IMR-90 (cell line): ENCODE data around the gene RAD1. TPM values are rescaled to one million over a fixed set of nuclear protein-coding genes. Genes with fewer than 3 reads are reported as not detected.
A peak's percentile ranks its signal among the peaks of the same experiment; 100 is the strongest.

Experiments
- ATAC-seq: fragments of 200-7000 bp; cut with Tn5 transposase; 2 replicates; pipeline ENCODE4 v1.9.1; 2020; ENCODE audit warnings: low read depth, mild to moderate bottlenecking, moderate library complexity
- BruUV-seq: library from RNA; stranded (reverse); fragments of 400-500 nt; replicated peaks from 2 replicates; lab custom pipeline; 2021; lab: Mats Ljungman, UMichigan
- CTCF ChIA-PET: fragments of 300-600 bp; formaldehyde crosslinking; extraction: SDS; loops from one replicate; lab custom pipeline; 2021; ENCODE audit warnings: antibody characterized with exemption; lab: Yijun Ruan, JAX
- POLR2A ChIA-PET: fragments of 300-600 bp; sonication (Branson Sonifier 250); formaldehyde crosslinking; loops from one replicate; lab custom pipeline; 2022; ENCODE audit warnings: antibody characterized with exemption; ENCODE audit not compliant: unreplicated experiment; lab: Charles Lee
- DNase-seq: peaks from one replicate; pipeline ENCODE4 v3.0.0; 2013
- H2AFZ ChIP-seq: replicated peaks from 2 replicates; pipeline ENCODE3; 2013; ENCODE audit warnings: low read length, mild to moderate bottlenecking; ENCODE audit not compliant: poor library complexity
- H2AK5ac ChIP-seq: 2 replicates; pipeline ENCODE4 v1.6.1; 2013; ENCODE audit warnings: low read depth, low read length, inconsistent platforms
- H2AK9ac ChIP-seq: replicated peaks from 2 replicates; pipeline ENCODE3; 2013; ENCODE audit warnings: mild to moderate bottlenecking, low read depth, low read length, moderate library complexity; ENCODE audit not compliant: poor library complexity
- H2BK120ac ChIP-seq: 2 replicates; pipeline ENCODE4 v1.6.1; 2013; ENCODE audit warnings: low read depth, low read length, inconsistent platforms
- H2BK15ac ChIP-seq: 3 replicates; pipeline ENCODE4 v1.6.1; 2013; ENCODE audit warnings: low read depth, low read length, inconsistent platforms
- H2BK20ac ChIP-seq: 2 replicates; pipeline ENCODE4 v1.6.1; 2013; ENCODE audit warnings: low read depth, mild to moderate bottlenecking, inconsistent platforms, low read length, moderate library complexity
- H2BK5ac ChIP-seq: 2 replicates; pipeline ENCODE4 v1.6.1; 2013; ENCODE audit warnings: mild to moderate bottlenecking, low read depth, low read length, inconsistent platforms; ENCODE audit not compliant: poor library complexity, severe bottlenecking
- H3K14ac ChIP-seq: replicated peaks from 2 replicates; pipeline ENCODE4 v1.6.1; 2013; ENCODE audit warnings: low read depth, low read length, inconsistent platforms
- H3K18ac ChIP-seq: 2 replicates; pipeline ENCODE4 v1.6.1; 2013; ENCODE audit warnings: low read depth, low read length, control low read depth
- H3K23ac ChIP-seq: 2 replicates; pipeline ENCODE4 v1.6.1; 2013; ENCODE audit warnings: low read depth, low read length, inconsistent platforms
- H3K27ac ChIP-seq: 2 replicates; pipeline ENCODE4 v1.5.1; 2013; ENCODE audit warnings: mild to moderate bottlenecking, control low read depth, low read length; ENCODE audit not compliant: insufficient read depth
- H3K27me3 ChIP-seq: 2 replicates; pipeline ENCODE4 v1.6.1; 2013; ENCODE audit warnings: low read length; ENCODE audit not compliant: control insufficient read depth, insufficient read depth
- H3K36me3 ChIP-seq: 2 replicates; pipeline ENCODE4 v1.6.1; 2013; ENCODE audit warnings: low read length, mixed read lengths; ENCODE audit not compliant: control insufficient read depth, insufficient read depth
- H3K4ac ChIP-seq: 2 replicates; pipeline ENCODE4 v1.6.1; 2013; ENCODE audit warnings: low read depth, low read length, inconsistent platforms
- H3K4me1 ChIP-seq: 2 replicates; pipeline ENCODE4 v1.6.1; 2013; ENCODE audit warnings: low read length, mixed read lengths; ENCODE audit not compliant: control insufficient read depth, insufficient read depth
- H3K4me2 ChIP-seq: 2 replicates; pipeline ENCODE4 v1.6.1; 2013; ENCODE audit warnings: low read depth, mild to moderate bottlenecking, control low read depth, low read length, moderate library complexity
- H3K4me3 ChIP-seq: 2 replicates; pipeline ENCODE4 v1.5.1; 2013; ENCODE audit warnings: low read depth, mild to moderate bottlenecking, control low read depth, low read length, moderate library complexity; ENCODE audit not compliant: insufficient read depth
- H3K56ac ChIP-seq: 2 replicates; pipeline ENCODE4 v1.6.1; 2013; ENCODE audit warnings: low read length, inconsistent platforms; ENCODE audit not compliant: insufficient read depth; ENCODE audit errors: extremely low read depth
- H3K79me1 ChIP-seq, 2 experiments: 2 replicates each; pipeline ENCODE4 v1.6.1; 2013; ENCODE audit warnings: low read length in 2 of 2, inconsistent platforms in 1 of 2, low read depth in 1 of 2
- H3K9ac ChIP-seq: 2 replicates; pipeline ENCODE4 v1.6.1; 2013; ENCODE audit warnings: low read depth, low read length, control low read depth
- H3K9me1 ChIP-seq: 2 replicates; pipeline ENCODE4 v1.6.1; 2013; ENCODE audit warnings: low read length, inconsistent platforms; ENCODE audit not compliant: insufficient read depth
- H3K9me3 ChIP-seq: 2 replicates; pipeline ENCODE4 v1.6.1; 2013; ENCODE audit warnings: low read length; ENCODE audit not compliant: control insufficient read depth, insufficient read depth
- H4K20me1 ChIP-seq: 2 replicates; pipeline ENCODE4 v1.6.1; 2013; ENCODE audit warnings: low read length, inconsistent platforms; ENCODE audit not compliant: insufficient read depth
- H4K5ac ChIP-seq: 2 replicates; pipeline ENCODE4 v1.6.1; 2013; ENCODE audit warnings: mild to moderate bottlenecking, low read depth, low read length, control low read depth
- H4K8ac ChIP-seq, 2 experiments: 2 replicates each; pipeline ENCODE4 v1.6.1; 2013; ENCODE audit warnings: low read depth in 2 of 2, low read length in 2 of 2, control low read depth in 1 of 2, inconsistent platforms in 1 of 2
- H4K91ac ChIP-seq: 2 replicates; pipeline ENCODE4 v1.6.1; 2013; ENCODE audit warnings: low read depth, low read length, inconsistent platforms; ENCODE audit not compliant: insufficient read depth
- BHLHE40 ChIP-seq: fragments of 150-350 bp; IDR thresholded peaks from 2 replicates; pipeline ENCODE4 v1.6.1; 2016; ENCODE audit warnings: mild to moderate bottlenecking, low read depth, low read length
- CHD1 ChIP-seq: IDR thresholded peaks from 2 replicates; pipeline ENCODE4 v1.6.1; 2012; ENCODE audit warnings: low read depth, low read length, improper control_type of control experiment
- FOS ChIP-seq: fragments of 150-350 bp; IDR thresholded peaks from 2 replicates; pipeline ENCODE4 v1.6.1; 2016; ENCODE audit warnings: low read depth, low read length
- MAZ ChIP-seq: IDR thresholded peaks from 2 replicates; pipeline ENCODE4 v1.6.1; 2012; ENCODE audit warnings: low read depth, mild to moderate bottlenecking, low read length, improper control_type of control experiment, moderate library complexity, borderline replicate concordance
- NFE2L2 ChIP-seq: fragments of 150-350 bp; IDR thresholded peaks from 2 replicates; pipeline ENCODE4 v1.6.1; 2016; ENCODE audit warnings: low read depth, mild to moderate bottlenecking, low read length
- POLR2A ChIP-seq: IDR thresholded peaks from 2 replicates; pipeline ENCODE4 v1.6.1; 2012; ENCODE audit warnings: mild to moderate bottlenecking, low read depth, low read length
- RAD21 ChIP-seq: IDR thresholded peaks from 2 replicates; pipeline ENCODE4 v1.6.1; 2012; ENCODE audit warnings: low read length, improper control_type of control experiment
- RCOR1 ChIP-seq: IDR thresholded peaks from 2 replicates; pipeline ENCODE4 v1.6.1; 2012; ENCODE audit warnings: mild to moderate bottlenecking, low read length, improper control_type of control experiment; ENCODE audit not compliant: insufficient replicate concordance
- RFX5 ChIP-seq: IDR thresholded peaks from 2 replicates; pipeline ENCODE4 v1.8.0; 2012; ENCODE audit warnings: low read depth, mild to moderate bottlenecking, low read length, moderate library complexity
- SMC3 ChIP-seq: fragments of 150-350 bp; IDR thresholded peaks from 2 replicates; pipeline ENCODE4 v1.6.1; 2016; ENCODE audit warnings: low read depth, mild to moderate bottlenecking, antibody characterized with exemption, low read length, moderate library complexity
- WGBS, 2 experiments: methylation state at CpG; one replicate each; pipeline versions ENCODE4 v1.1.5 to v1.1.7; 2013; ENCODE audit warnings: missing lambda C conversion rate in 2 of 2; ENCODE audit not compliant: insufficient read length in 1 of 2; ENCODE audit errors: extremely low coverage in 2 of 2; 5-methylcytosine and 5-hydroxymethylcytosine counted together
- dilution Hi-C: fragments of 300-500 bp; cut with HindIII; formaldehyde crosslinking; loops from one replicate; pipeline ENCODE4 v1.14.3; 2018; ENCODE audit warnings: low sequenced_read_pairs; ENCODE audit not compliant: unreplicated experiment
- in situ Hi-C: fragments of 300-500 bp; cut with MboI; formaldehyde crosslinking; loops from 3 replicates; pipeline ENCODE4 v1.14.3; 2019; ENCODE audit warnings: low sequenced_read_pairs, inconsistent platforms, mixed read lengths
- intact Hi-C: fragments of 100-400 bp; cut with micrococcal nuclease; formaldehyde crosslinking; loops from 2 replicates; pipeline ENCODE4 v1.10.0; 2022
- polyA plus RNA-seq, 3 experiments: library from polyadenylated mRNA; depleted of rRNA; stranded (reverse); fragments of >200 nt; gene quantifications; 2 replicates each; pipeline ENCODE4 v1.2.3, GENCODE V29; 2012; ENCODE audit warnings: low replicate concordance in 1 of 3
- total RNA-seq: library from RNA; depleted of rRNA; stranded (reverse); fragments of >200 nt; gene quantifications from 2 replicates; pipeline ENCODE4 v1.2.3, GENCODE V29; 2012
- TF ChIP-seq, protein P1 (sequence below): conservative IDR thresholded peaks from 2 replicates; pipeline ENCODE4 v1.5.1; 2012; ENCODE audit warnings: mild to moderate bottlenecking, low read depth, low read length, improper control_type of control experiment

Gene RAD1
- total and polyA plus RNA-seq, 2 of the 4 experiments (the other 2 are of a cell fraction): 18.5 to 21.5 TPM

DNA sequence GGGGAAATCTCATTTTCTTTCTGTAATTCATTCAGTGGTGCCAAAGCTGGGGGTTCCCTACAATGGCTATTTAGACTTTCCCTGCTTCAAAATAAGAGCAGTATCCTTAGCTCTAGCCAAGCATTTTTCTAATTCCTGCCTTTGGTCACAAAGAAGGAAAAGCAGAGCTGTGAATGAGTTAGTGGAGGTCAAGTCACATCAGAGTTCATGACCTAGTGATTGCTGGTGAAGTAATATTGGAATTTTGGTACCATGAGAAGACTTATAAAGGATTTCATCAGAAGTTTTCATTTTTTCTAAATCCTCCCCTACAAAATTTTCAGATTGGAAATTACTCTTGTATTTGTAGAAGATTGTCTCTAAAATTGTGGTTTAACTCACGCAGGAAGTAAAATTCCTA is 42.0 kb upstream of the RAD1 start:
- Histone ChIP-seq H2BK120ac (no peak overlapping the region), H4K8ac (no peak overlapping the region), H3K4me1 (peaks cover 5% of the 10 kb centered on the region), H4K91ac (no peak overlapping the region), H2AK5ac (no peak overlapping the region), H3K4me2 (no peak overlapping the region), H3K9me1 (no peaks in the 10 kb centered on the region; the same call in 1 of the 2 replicates), H3K4ac (no peak overlapping the region), H2AFZ (no peak overlapping the region), H3K4me3 (no peak overlapping the region), H3K27me3 (no peaks in the 10 kb centered on the region), H3K79me1 (no peaks in the 10 kb centered on the region), H4K5ac (no peak overlapping the region), H4K20me1 (no peaks in the 10 kb centered on the region), H2AK9ac (no peak overlapping the region), H3K23ac (no peak overlapping the region), H3K56ac (no peak overlapping the region), H2BK15ac (no peak overlapping the region), H3K18ac (no peak overlapping the region), H3K27ac (no peak overlapping the region), H3K14ac (no peak overlapping the region), H2BK20ac (no peak overlapping the region), H3K9ac (no peak overlapping the region), H2BK5ac (no peak overlapping the region), H3K9me3 (no peaks in the 10 kb centered on the region), H3K36me3 (peaks cover 6% of the 10 kb centered on the region)
- DNase-seq (peak; percentile 31), ATAC-seq (0 out of 2 replicates have a peak, but pooled peaks have one; percentile 40)
- no TSS peak for BruUV-seq
- intact Hi-C loops (loop anchor here (5.0 kb wide), 1 partner anchor 970 kb away; no protein-coding TSS in a partner anchor), dilution Hi-C loops (no loop called here), in situ Hi-C loops (no loop called here)
- ChIA-PET CTCF (interaction anchor here (0.6 to 1.5 kb wide), 9 partner anchors 8 to 1730 kb away, joined by 3 to 7 read pairs (median 4); no protein-coding TSS in a partner anchor), POLR2A (no interaction called here)
- no CpG with 5 or more reads among the region's 1 CpG for WGBS, 2 experiments
- TF ChIP-seq CHD1: no peak
- no peak for TF ChIP-seq NFE2L2
- no peak for TF ChIP-seq POLR2A
- no peak for TF ChIP-seq SMC3
- TF ChIP-seq, protein P1, sequence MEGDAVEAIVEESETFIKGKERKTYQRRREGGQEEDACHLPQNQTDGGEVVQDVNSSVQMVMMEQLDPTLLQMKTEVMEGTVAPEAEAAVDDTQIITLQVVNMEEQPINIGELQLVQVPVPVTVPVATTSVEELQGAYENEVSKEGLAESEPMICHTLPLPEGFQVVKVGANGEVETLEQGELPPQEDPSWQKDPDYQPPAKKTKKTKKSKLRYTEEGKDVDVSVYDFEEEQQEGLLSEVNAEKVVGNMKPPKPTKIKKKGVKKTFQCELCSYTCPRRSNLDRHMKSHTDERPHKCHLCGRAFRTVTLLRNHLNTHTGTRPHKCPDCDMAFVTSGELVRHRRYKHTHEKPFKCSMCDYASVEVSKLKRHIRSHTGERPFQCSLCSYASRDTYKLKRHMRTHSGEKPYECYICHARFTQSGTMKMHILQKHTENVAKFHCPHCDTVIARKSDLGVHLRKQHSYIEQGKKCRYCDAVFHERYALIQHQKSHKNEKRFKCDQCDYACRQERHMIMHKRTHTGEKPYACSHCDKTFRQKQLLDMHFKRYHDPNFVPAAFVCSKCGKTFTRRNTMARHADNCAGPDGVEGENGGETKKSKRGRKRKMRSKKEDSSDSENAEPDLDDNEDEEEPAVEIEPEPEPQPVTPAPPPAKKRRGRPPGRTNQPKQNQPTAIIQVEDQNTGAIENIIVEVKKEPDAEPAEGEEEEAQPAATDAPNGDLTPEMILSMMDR: no peak
- TF ChIP-seq RCOR1: no peak
- TF ChIP-seq FOS: no peak
- no peak for TF ChIP-seq RFX5
- no peak for TF ChIP-seq BHLHE40
- no peak for TF ChIP-seq MAZ
- TF ChIP-seq RAD21: no peak
